Measurements from ENCODE around the gene PADI1. TPM values are rescaled to one million over a fixed set of nuclear protein-coding genes. Genes with fewer than 3 reads are reported as not detected.

Gene PADI1
- polyA plus RNA-seq, 1 donor from 2014 or later: 0.66 TPM

DNA sequence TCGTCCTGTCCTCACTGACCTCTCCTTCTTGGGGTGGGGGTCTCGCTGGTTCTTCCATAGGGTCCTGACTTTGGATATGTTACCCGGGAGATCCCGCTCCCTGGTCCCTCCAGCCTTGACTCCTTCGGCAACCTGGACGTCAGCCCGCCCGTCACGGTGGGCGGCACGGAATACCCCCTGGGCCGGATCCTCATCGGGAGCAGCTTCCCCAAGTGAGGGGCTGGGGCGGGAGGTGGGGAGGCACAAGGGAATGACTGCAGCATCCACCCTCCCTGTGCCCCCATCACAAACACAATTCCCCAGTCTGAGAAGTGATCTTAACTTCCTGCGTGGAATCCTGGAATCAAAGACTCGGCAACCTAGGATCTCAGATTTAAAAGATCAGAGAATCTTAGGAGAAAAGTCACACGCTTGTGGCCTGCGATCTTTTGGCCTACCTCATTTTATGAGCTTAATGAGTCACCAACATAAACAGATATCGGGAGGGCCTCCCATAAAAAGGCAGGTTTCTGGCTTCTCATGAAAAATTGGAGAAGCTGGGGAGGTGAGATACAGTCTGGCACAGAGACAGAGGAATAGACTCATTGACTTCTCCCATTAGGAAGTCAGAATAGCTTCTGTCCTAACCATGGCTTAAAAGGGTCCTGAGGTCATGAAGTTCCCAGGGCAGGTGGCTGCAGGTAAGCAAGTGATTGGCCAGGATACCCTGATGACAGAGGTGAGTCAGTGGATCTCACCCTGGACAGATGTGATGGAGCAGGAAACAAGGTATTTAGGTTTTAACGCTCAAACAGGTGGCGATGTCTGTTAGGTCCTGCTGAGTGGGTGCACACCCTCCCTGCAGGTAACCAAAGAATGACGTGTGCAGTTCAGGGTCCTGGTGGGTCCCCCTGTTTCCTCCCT, 28.1 kb downstream of the PADI1 start:
- H3F3A ChIP-seq (ENCODE audit: insufficient read depth, low read length, poor library complexity, severe bottlenecking): no peaks in the 10 kb centered on the region
- no peak overlapping the region for H3K27ac ChIP-seq (ENCODE audit: low read length)
- no peaks in the 10 kb centered on the region for H3K79me2 ChIP-seq (replicated peaks; ENCODE audit: insufficient read depth, low read length)
- H2AFZ ChIP-seq (ENCODE audit: low read depth, low read length): no peak overlapping the region
- no peak overlapping the region for H3K9ac ChIP-seq (ENCODE audit: low read length)
- H3K4me2 ChIP-seq (ENCODE audit: low read length): no peak overlapping the region
- H4K20me1 ChIP-seq (ENCODE audit: insufficient read depth): no peaks in the 10 kb centered on the region
- TF ChIP-seq EP300 (conservative IDR thresholded peaks at IDR 0.05; ENCODE audit: poor library complexity, severe bottlenecking): no peak
- TF ChIP-seq EZH2 (IDR thresholded peaks at IDR 0.05; ENCODE audit: borderline replicate concordance, insufficient read depth, low read length, poor library complexity, severe bottlenecking): no peak
- no peak for TF ChIP-seq SMC3 (conservative IDR thresholded peaks at IDR 0.05; ENCODE audit: poor library complexity)
- TF ChIP-seq POLR2AphosphoS5 (IDR thresholded peaks at IDR 0.05): no peak
- TF ChIP-seq RAD21 (conservative IDR thresholded peaks at IDR 0.05): no peak
- TF ChIP-seq REST (IDR thresholded peaks at IDR 0.05; ENCODE audit: borderline replicate concordance): no peak
- no peak for TF ChIP-seq TAF1 (IDR thresholded peaks at IDR 0.05; ENCODE audit: low read depth)
- TF ChIP-seq CTCF (IDR thresholded peaks at IDR 0.05; ENCODE audit: poor library complexity, severe bottlenecking): no peak
- TF ChIP-seq MXI1 (conservative IDR thresholded peaks at IDR 0.05; ENCODE audit: poor library complexity, severe bottlenecking): no peak
- no peaks in the 10 kb centered on the region for H3K9me2 ChIP-seq (ENCODE audit: insufficient read depth, low read length)
- H3K9me3 ChIP-seq (ENCODE audit: low read length): no peaks in the 10 kb centered on the region
- no peaks in the 10 kb centered on the region for H3K36me3 ChIP-seq (ENCODE audit: insufficient read depth, low read length)
- H3K27me3 ChIP-seq (ENCODE audit: insufficient read depth, low read depth, low read length): no peaks in the 10 kb centered on the region
- no peak overlapping the region for H3K4me3 ChIP-seq (ENCODE audit: low read length)

DNA sequence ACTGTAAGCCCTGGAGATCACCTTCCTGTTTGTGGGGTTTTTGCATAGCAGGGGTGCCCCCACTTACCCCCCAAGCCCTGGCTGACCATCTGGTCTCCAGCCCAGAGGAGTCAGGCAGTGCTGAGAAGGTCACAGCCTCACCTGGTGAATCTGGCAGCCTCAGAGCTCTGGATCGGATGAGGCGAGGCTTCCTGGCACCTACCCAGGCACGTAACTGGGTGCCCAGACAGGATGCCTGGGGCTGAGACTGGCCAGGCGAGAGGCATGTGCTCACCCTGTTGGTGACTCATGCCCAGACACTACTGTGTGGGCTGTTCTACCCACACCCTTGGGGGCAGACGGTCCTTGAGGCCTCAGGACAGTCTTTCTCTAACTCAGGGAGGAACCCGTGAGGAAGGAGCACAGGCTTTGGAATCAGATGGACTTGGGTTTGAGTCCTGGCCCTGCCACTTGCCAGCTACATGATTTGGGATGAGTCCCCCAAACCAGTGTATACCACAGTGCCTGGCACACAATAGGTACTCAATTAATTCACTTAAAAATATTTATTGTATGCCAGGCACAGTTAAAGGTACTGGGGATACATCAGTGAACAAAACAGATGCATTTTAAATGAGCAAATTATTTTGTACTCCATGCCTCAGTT, 28.9 kb downstream of the PADI1 start:
- H3K27ac ChIP-seq (ENCODE audit: low read length): no peak overlapping the region
- H3K9me3 ChIP-seq (ENCODE audit: low read length): no peaks in the 10 kb centered on the region
- no peaks in the 10 kb centered on the region for H3K36me3 ChIP-seq (ENCODE audit: insufficient read depth, low read length)
- H4K20me1 ChIP-seq (ENCODE audit: insufficient read depth): no peaks in the 10 kb centered on the region
- H3K4me2 ChIP-seq (ENCODE audit: low read length): no peak overlapping the region
- H3F3A ChIP-seq (ENCODE audit: insufficient read depth, low read length, poor library complexity, severe bottlenecking): no peaks in the 10 kb centered on the region
- TF ChIP-seq TAF1 (IDR thresholded peaks at IDR 0.05; ENCODE audit: low read depth): no peak
- no peaks in the 10 kb centered on the region for H3K9me2 ChIP-seq (ENCODE audit: insufficient read depth, low read length)
- H2AFZ ChIP-seq (ENCODE audit: low read depth, low read length): no peak overlapping the region
- no peak overlapping the region for H3K4me3 ChIP-seq (ENCODE audit: low read length)
- H3K27me3 ChIP-seq (ENCODE audit: insufficient read depth, low read depth, low read length): no peaks in the 10 kb centered on the region
- no peak overlapping the region for H3K9ac ChIP-seq (ENCODE audit: low read length)
- no peaks in the 10 kb centered on the region for H3K79me2 ChIP-seq (replicated peaks; ENCODE audit: insufficient read depth, low read length)

All from neural cell (in vitro differentiated cells).